KMS-11 (cell line): Measurements from ENCODE around the gene FFAR1.

Experiments used
- H2AFZ ChIP-seq: fragments of 200-600 bp; sonication (generic); 2 replicates; pipeline ENCODE4 v1.6.1; 2016; ENCODE audit warnings: antibody characterized with exemption, mixed run types, low read depth
- H3K27ac ChIP-seq: fragments of 200-600 bp; sonication (generic); 2 replicates; pipeline ENCODE4 v1.6.1; 2016; ENCODE audit warnings: mild to moderate bottlenecking, mixed run types
- H3K27me3 ChIP-seq: fragments of 200-600 bp; sonication (generic); 2 replicates; pipeline ENCODE4 v1.6.1; 2017; ENCODE audit warnings: mild to moderate bottlenecking, low read depth, mixed run types, moderate library complexity; ENCODE audit not compliant: insufficient read depth
- H3K36me3 ChIP-seq: fragments of 200-600 bp; sonication (generic); 2 replicates; pipeline ENCODE4 v1.6.1; 2017; ENCODE audit warnings: mild to moderate bottlenecking, mixed run types; ENCODE audit not compliant: insufficient read depth
- H3K4me1 ChIP-seq: fragments of 200-600 bp; sonication (generic); 2 replicates; pipeline ENCODE4 v1.6.1; 2016; ENCODE audit warnings: mild to moderate bottlenecking, low read depth, mixed run types; ENCODE audit not compliant: poor library complexity, severe bottlenecking
- H3K4me2 ChIP-seq: fragments of 200-600 bp; sonication (generic); 2 replicates; pipeline ENCODE4 v1.7.0; 2016; ENCODE audit warnings: mild to moderate bottlenecking, mixed run types
- H3K4me3 ChIP-seq: fragments of 200-600 bp; sonication (generic); IDR thresholded peaks from 2 replicates; pipeline ENCODE4 v1.6.1; 2017; ENCODE audit warnings: low read depth, low read length, mixed read lengths; ENCODE audit not compliant: insufficient read depth
- H3K79me2 ChIP-seq: fragments of 200-600 bp; sonication (generic); 2 replicates; pipeline ENCODE4 v1.6.1; 2016; ENCODE audit warnings: low read depth, mixed run types; ENCODE audit not compliant: insufficient read depth
- H3K9ac ChIP-seq: fragments of 200-600 bp; sonication (generic); 2 replicates; pipeline ENCODE4 v1.6.1; 2016; ENCODE audit warnings: mild to moderate bottlenecking, mixed run types
- H4K20me1 ChIP-seq: fragments of 200-600 bp; sonication (generic); 2 replicates; pipeline ENCODE4 v1.6.1; 2016; ENCODE audit warnings: mild to moderate bottlenecking, mixed run types; ENCODE audit not compliant: insufficient read depth
- CTCF ChIP-seq: fragments of 200-600 bp; sonication (generic); conservative IDR thresholded peaks from 2 replicates; pipeline ENCODE4 v1.6.1; 2017; ENCODE audit warnings: low read depth, mild to moderate bottlenecking, antibody characterized with exemption, low read length, moderate library complexity, mixed read lengths

FFAR1 gene

DNA sequence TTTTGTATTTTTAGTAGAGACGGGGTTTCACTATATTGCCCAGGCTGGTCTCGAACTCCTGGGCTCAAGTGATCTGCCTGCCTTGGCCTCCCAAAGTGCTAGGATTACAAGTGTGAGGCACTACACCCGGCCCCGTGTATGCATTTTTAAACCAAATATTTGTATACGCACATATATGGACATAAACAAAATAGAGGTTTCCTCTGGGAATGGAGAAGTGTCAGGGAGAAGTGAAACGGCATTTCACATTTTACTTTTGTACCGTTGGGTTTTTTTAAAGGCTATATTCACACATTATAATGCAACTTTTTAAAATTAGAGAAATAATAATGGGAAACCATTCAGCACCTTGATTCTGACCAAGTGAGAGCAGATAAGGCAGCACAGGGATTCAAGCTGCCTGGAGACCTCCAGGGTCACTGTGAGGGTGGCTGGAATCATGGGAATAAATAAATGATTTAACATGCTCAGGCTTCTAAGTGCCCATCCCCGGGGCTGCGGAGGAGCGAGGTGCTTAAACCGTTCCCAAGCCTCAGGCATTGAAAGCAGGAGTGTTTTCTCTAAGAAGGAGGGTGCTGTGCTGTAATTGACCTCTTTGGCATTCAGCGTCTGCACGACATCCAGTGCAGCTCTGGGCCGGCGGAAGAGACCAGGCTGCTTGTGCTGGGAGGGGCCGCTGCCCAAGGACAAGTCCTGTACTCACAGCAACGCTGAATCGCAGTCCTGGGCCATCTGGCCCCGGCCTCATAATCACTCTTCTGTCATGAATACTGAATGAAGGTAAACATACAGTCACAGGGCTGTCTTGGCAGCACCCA lies 47.9 kb downstream of the FFAR1 start:
- Histone ChIP-seq H3K36me3 (no peaks in the 10 kb centered on the region), H3K9ac (no peak overlapping the region), H3K4me2 (no peak overlapping the region), H2AFZ (no peak overlapping the region), H4K20me1 (no peaks in the 10 kb centered on the region), H3K27ac (no peak overlapping the region), H3K4me3 (no peak overlapping the region), H3K4me1 (no peaks in the 10 kb centered on the region), H3K79me2 (no peaks in the 10 kb centered on the region), H3K27me3 (peaks cover 24% of the 10 kb centered on the region)
- no peak for TF ChIP-seq CTCF

GRCh38 chr19:35396240-35396885 lies 48.7 kb downstream of the FFAR1 start:
- H3K27me3 ChIP-seq = peaks cover 30% of the 10 kb centered on the region
- no peaks in the 10 kb centered on the region for H3K36me3 ChIP-seq
- H3K4me2 ChIP-seq = no peak overlapping the region
- no peaks in the 10 kb centered on the region for H3K79me2 ChIP-seq
- H3K4me3 ChIP-seq = no peak overlapping the region
- no peaks in the 10 kb centered on the region for H4K20me1 ChIP-seq
- H2AFZ ChIP-seq = no peak overlapping the region
- no peak overlapping the region for H3K9ac ChIP-seq
- no peak for TF ChIP-seq CTCF
- no peaks in the 10 kb centered on the region for H3K4me1 ChIP-seq
- no peak overlapping the region for H3K27ac ChIP-seq

- Histone ChIP-seq H3K4me3 (no peak overlapping the region), H2AFZ (no peak overlapping the region), H3K36me3 (no peaks in the 10 kb centered on the region), H3K79me2 (no peaks in the 10 kb centered on the region), H3K27me3 (peaks cover 33% of the 10 kb centered on the region), H3K4me1 (no peaks in the 10 kb centered on the region), H3K27ac (no peak overlapping the region), H3K9ac (no peak overlapping the region), H3K4me2 (no peak overlapping the region), H4K20me1 (no peaks in the 10 kb centered on the region)
- TF ChIP-seq CTCF = no peak
Observed at GRCh38 chr19:35397064-35397463, 49.4 kb downstream of the FFAR1 start.
